ENCODE data around the gene DNAAF3. TPM values are rescaled to one million over a fixed set of nuclear protein-coding genes. Genes with fewer than 3 reads are reported as not detected.
"Not testable (repeated sequence)": the region's sequence is repeated elsewhere in the genome, so short reads cannot be mapped to it uniquely, and the experiment has no call there.

DNAAF3 gene
- total RNA-seq, 1 donor from 2014 or later, result 1.5 TPM

DNA sequence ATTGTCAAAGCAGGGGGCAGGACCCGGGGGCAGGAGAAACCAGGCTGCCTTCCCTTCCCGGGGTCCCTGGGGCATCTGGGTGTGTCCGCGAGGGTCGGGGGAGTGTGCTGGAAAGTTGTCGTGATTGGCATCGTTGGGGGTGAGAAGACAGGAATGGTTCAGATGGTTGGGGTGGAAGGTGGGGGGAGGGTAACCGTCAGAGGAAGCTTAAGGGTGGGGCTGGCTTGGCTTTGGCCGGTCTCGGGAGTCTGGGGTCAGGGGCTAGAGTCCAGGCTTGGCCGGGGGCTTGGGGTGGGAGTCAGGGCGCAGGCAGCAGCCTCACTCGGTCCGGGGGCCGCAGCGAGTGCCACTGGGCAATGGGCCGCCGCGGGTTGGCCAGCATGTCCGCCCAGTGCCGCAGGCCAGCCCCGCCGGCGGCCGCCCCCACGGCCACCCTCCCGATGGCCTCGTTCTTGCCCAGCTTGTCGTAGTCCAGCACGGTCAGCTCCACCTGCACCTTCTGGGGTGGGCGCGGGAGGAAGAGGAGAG is 6.8 kb upstream of the DNAAF3 start:
- H3K27me3 Mint-ChIP-seq (ENCODE audit: unreplicated experiment), result peaks cover 37% of the 10 kb centered on the region
- no peak for DNase-seq (ENCODE audit: extremely low spot score, unreplicated experiment)
- TF ChIP-seq, protein P1, sequence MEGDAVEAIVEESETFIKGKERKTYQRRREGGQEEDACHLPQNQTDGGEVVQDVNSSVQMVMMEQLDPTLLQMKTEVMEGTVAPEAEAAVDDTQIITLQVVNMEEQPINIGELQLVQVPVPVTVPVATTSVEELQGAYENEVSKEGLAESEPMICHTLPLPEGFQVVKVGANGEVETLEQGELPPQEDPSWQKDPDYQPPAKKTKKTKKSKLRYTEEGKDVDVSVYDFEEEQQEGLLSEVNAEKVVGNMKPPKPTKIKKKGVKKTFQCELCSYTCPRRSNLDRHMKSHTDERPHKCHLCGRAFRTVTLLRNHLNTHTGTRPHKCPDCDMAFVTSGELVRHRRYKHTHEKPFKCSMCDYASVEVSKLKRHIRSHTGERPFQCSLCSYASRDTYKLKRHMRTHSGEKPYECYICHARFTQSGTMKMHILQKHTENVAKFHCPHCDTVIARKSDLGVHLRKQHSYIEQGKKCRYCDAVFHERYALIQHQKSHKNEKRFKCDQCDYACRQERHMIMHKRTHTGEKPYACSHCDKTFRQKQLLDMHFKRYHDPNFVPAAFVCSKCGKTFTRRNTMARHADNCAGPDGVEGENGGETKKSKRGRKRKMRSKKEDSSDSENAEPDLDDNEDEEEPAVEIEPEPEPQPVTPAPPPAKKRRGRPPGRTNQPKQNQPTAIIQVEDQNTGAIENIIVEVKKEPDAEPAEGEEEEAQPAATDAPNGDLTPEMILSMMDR (IDR thresholded peaks at IDR 0.05), result no peak
- peak overlapping the region; percentile 23 for H3K27ac Mint-ChIP-seq (ENCODE audit: unreplicated experiment)
- H3K36me3 Mint-ChIP-seq (ENCODE audit: unreplicated experiment), result no peaks in the 10 kb centered on the region
- peaks cover 16% of the 10 kb centered on the region for H3K4me1 Mint-ChIP-seq (ENCODE audit: unreplicated experiment)
- H3K4me3 Mint-ChIP-seq (ENCODE audit: unreplicated experiment), result peak overlapping the region; percentile 69
- H3K9me3 Mint-ChIP-seq (ENCODE audit: unreplicated experiment), result no peaks in the 10 kb centered on the region

DNA sequence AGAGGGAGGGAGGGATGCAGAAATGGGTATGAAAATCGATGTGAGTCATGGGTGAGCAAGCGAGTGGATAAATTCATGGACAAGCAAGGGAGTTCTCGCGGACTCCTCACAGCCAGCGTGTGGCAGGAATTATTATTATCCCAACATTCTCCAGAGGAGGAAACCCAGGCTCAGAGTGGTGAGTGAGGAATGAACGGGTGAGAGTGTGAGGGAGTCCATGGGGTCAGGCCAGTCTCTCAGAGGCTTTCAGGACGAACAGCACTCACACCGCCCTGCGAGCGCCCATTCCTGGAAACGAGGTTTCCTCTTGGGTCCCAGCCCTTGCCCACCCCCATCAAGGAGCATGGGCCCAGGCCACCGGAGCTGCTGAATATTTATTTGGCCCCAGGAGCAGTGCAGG is 6.3 kb upstream of the DNAAF3 start:
- Mint-ChIP-seq H3K27ac (ENCODE audit: unreplicated experiment) (peak overlapping the region; percentile 23), H3K27me3 (ENCODE audit: unreplicated experiment) (peaks cover 37% of the 10 kb centered on the region), H3K36me3 (ENCODE audit: unreplicated experiment) (no peaks in the 10 kb centered on the region), H3K4me1 (ENCODE audit: unreplicated experiment) (peaks cover 16% of the 10 kb centered on the region), H3K4me3 (ENCODE audit: unreplicated experiment) (peak overlapping the region; percentile 69), H3K9me3 (ENCODE audit: unreplicated experiment) (no peaks in the 10 kb centered on the region)
- TF ChIP-seq, protein P1 (IDR thresholded peaks at IDR 0.05), result no peak
- no peak for DNase-seq (ENCODE audit: extremely low spot score, unreplicated experiment)

DNA sequence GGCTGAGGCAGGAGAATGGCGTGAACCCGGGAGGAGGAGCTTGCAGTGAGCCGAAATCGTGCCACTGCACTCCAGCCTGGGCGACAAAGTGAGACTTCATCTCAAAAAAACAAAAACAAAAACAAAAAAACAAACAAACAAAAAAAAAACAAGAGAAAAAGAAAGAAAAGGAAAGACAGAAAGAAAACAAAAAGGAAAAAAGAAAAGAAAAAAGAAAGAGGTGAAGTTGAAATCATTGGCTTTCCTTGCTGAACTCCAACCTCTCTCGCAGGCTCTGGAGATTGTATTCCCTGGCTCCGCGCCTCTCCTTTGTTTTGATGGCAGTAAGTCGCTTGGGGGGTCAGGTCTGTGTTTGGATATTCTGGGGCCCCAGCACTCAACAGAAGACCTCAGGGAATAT is 5.9 kb upstream of the DNAAF3 start:
- not testable (repeated sequence) for H3K27ac Mint-ChIP-seq (ENCODE audit: unreplicated experiment); H3K36me3 Mint-ChIP-seq (ENCODE audit: unreplicated experiment); DNase-seq (ENCODE audit: extremely low spot score, unreplicated experiment); H3K9me3 Mint-ChIP-seq (ENCODE audit: unreplicated experiment)
- Mint-ChIP-seq H3K27me3 (ENCODE audit: unreplicated experiment) (peaks cover 37% of the 10 kb centered on the region), H3K4me1 (ENCODE audit: unreplicated experiment) (peaks cover 16% of the 10 kb centered on the region), H3K4me3 (ENCODE audit: unreplicated experiment) (peak overlapping the region; percentile 69)

DNA sequence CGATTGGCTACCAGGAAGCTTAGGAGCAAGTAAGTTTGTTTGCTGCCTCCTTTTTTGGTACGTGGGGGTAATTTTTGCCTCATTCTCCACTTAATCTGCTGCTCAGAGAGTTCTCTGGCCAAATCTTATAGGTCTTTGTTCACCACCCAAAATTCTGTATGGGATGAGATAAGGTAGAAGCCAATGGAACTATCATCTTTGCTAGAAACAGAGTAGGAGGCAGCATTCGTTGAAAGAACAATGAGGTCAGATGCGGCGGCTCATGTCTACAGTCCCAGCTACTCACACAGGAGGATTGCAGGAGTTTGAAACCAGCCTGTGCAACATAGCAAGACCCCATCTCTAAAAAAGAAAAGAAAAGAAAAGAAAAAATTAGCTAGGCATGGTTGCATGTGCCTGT is 5.0 kb upstream of the DNAAF3 start:
- no peak for DNase-seq (ENCODE audit: extremely low spot score, unreplicated experiment)
- TF ChIP-seq, protein P1 (IDR thresholded peaks at IDR 0.05), result no peak
- Mint-ChIP-seq H3K4me3 (ENCODE audit: unreplicated experiment) (no peak overlapping the region), H3K9me3 (ENCODE audit: unreplicated experiment) (no peaks in the 10 kb centered on the region), H3K27me3 (ENCODE audit: unreplicated experiment) (peaks cover 39% of the 10 kb centered on the region), H3K36me3 (ENCODE audit: unreplicated experiment) (no peaks in the 10 kb centered on the region), H3K27ac (ENCODE audit: unreplicated experiment) (no peak overlapping the region), H3K4me1 (ENCODE audit: unreplicated experiment) (peaks cover 23% of the 10 kb centered on the region)

DNA sequence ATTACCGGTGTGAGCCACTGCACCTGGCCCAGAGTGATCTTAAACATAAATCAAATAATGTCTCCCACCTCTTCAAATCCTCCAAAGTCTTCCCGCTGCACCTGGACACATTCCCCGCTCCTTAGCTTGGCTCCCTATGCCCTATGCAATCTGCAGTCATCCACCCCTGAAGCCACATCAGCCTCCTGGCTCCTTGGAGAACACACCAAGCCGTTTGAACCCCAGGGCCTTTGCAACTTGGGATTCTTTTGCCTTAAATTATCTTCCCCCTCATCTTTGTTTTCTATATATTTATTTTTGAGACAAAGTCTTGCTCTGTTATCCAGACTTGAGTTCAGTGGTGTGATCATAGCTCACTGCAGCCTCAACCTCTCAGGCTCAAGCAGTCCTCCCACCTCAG is 2.7 kb upstream of the DNAAF3 start:
- peaks cover 37% of the 10 kb centered on the region for H3K27me3 Mint-ChIP-seq (ENCODE audit: unreplicated experiment)

More for the DNA sequence above, 2.7 kb upstream of the DNAAF3 start:
- Mint-ChIP-seq H3K4me3 (ENCODE audit: unreplicated experiment) (no peak overlapping the region), H3K27ac (ENCODE audit: unreplicated experiment) (no peak overlapping the region), H3K36me3 (ENCODE audit: unreplicated experiment) (no peaks in the 10 kb centered on the region), H3K9me3 (ENCODE audit: unreplicated experiment) (no peaks in the 10 kb centered on the region), H3K4me1 (ENCODE audit: unreplicated experiment) (peaks cover 25% of the 10 kb centered on the region)
- TF ChIP-seq, protein P1 (IDR thresholded peaks at IDR 0.05), result no peak
- DNase-seq (ENCODE audit: extremely low spot score, unreplicated experiment), result no peak
